Measurements from ENCODE around the gene RAI1. TPM values are rescaled to one million over a fixed set of nuclear protein-coding genes. Genes with fewer than 3 reads are reported as not detected.
A peak's percentile ranks its signal among the peaks of the same experiment; 100 is the strongest.

RAI1 gene
- total RNA-seq, 2 donors from 2014 or later, result 7.0 to 16.0 TPM

- ATAC-seq (replicated peaks), result no peak
- Mint-ChIP-seq H3K4me1 (no peaks in the 10 kb centered on the region), H3K9me3 (no peaks in the 10 kb centered on the region), H3K27me3 (no peaks in the 10 kb centered on the region), H3K27ac (no peak overlapping the region), H3K4me3 (no peak overlapping the region), H3K36me3 (ENCODE audit: low read depth) (no peaks in the 10 kb centered on the region)
Observed at GRCh38 chr17:17766077-17766743, 85.0 kb downstream of the RAI1 start.

DNA sequence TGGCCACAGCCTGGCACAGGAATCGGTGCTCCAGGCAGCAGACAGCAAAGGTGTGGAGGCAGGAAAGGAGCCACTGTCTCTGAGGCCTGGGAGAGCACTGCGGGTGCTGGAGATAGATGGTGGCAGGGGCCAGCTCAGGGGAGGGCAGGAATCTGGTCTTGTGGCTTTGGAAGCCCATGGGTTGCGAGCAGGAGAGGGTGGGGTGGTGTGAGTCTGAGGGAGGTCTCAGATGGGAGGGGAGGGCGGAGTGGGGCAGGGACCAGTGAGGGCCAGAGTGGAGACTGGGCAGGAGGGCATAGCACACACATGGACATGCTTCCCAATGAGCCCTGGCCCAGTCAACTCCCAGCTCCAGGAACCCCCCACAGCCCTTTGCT lies 85.5 kb downstream of the RAI1 start:
- no peaks in the 10 kb centered on the region for H3K36me3 Mint-ChIP-seq (ENCODE audit: low read depth)

DNA sequence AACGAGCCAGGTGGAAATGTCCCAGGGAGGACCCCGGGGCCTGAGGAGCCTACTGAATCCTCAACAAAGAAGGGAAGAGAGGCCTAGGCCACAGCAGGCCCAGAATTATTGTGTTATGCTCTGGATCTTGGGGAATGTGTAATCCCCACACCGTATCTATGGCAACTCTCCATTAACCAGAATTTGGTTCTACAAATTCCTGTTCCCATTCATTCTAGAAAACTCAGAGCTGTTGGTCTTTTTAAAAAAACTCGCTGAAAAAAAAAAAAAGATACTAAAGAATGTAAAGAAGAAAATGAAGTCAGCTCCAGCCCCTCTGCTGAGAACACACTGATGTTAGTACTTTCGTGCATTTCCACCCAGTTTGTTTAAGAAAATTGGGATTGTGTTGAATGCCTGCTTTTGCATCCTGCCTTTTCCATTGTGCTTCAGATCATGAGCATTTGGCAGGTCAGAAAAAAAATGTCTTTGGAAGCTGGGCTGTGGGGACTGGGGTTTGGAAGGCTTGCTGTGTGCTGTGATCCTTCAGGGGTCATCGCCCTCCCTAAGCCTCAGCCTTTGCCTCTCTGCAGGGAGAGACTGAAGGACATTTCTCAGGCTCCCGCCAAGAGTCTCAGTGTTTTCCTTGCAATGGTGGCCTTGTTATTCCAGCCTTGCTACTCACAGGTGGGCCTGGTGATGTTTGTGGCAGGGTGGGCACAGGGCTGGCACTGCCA lies 86.1 kb downstream of the RAI1 start:
- no peak for ATAC-seq (replicated peaks)
- Mint-ChIP-seq H3K4me3 (no peak overlapping the region), H3K27ac (no peak overlapping the region), H3K27me3 (no peaks in the 10 kb centered on the region), H3K4me1 (peaks cover 2% of the 10 kb centered on the region), H3K9me3 (no peaks in the 10 kb centered on the region), H3K36me3 (ENCODE audit: low read depth) (no peaks in the 10 kb centered on the region)

More for the DNA sequence above, 85.5 kb downstream of the RAI1 start:
- ATAC-seq (replicated peaks), result no peak
- Mint-ChIP-seq H3K27ac (no peak overlapping the region), H3K4me3 (no peak overlapping the region), H3K9me3 (no peaks in the 10 kb centered on the region), H3K4me1 (no peaks in the 10 kb centered on the region), H3K27me3 (no peaks in the 10 kb centered on the region)

- H3K4me1 Mint-ChIP-seq, result peaks cover 7% of the 10 kb centered on the region
- H3K27me3 Mint-ChIP-seq, result no peaks in the 10 kb centered on the region
- H3K36me3 Mint-ChIP-seq (ENCODE audit: low read depth), result no peaks in the 10 kb centered on the region
- H3K27ac Mint-ChIP-seq, result peak overlapping the region; percentile 40
- H3K4me3 Mint-ChIP-seq, result no peak overlapping the region
- ATAC-seq (replicated peaks), result no peak
- no peaks in the 10 kb centered on the region for H3K9me3 Mint-ChIP-seq
Observed at GRCh38 chr17:17767887-17768418, 86.7 kb downstream of the RAI1 start.

GRCh38 chr17:17768424-17769088 lies 87.3 kb downstream of the RAI1 start:
- peaks cover 7% of the 10 kb centered on the region for H3K4me1 Mint-ChIP-seq
- no peak for ATAC-seq (replicated peaks)
- H3K27ac Mint-ChIP-seq, result peak overlapping the region; percentile 40
- H3K9me3 Mint-ChIP-seq, result no peaks in the 10 kb centered on the region
- H3K36me3 Mint-ChIP-seq (ENCODE audit: low read depth), result no peaks in the 10 kb centered on the region
- no peaks in the 10 kb centered on the region for H3K27me3 Mint-ChIP-seq
- no peak overlapping the region for H3K4me3 Mint-ChIP-seq

DNA sequence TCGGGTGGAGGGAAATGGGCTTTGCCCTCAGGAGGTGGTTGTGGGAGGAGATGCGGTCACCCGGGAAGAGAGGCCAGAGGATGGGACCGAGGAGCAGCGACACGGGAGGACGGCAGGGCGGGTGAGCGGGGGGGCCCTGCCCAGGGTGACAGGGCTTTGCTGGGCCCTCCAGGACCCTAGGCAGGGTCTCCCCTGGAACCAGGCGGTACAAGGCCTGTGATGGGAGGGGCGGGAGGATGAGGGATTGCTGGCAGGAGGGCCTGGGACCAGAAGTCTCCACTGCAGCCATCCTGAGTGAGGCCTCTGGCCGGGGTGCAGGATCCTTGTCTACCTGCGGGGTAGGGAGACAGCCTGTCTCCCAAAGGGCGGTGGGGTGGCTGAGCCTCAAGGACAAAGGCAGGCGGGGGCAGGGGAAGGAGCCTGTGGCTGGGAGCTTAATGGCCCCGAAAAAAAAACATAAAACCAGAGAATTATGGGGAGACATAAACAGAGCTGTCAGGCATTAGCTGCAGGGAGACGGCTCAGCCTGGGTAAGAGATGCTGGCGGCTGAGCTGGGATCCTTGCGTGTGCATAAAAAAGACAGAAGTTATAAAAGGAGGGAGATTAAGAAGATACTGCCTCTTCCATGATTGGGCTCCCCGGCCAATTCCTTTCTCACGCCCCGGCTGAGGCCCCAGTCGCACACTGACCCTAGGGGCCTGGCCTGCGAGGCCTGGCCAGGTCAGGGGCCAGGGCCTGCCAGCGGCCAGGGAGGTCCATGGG lies 88.8 kb downstream of the RAI1 start:
- no peak overlapping the region for H3K27ac Mint-ChIP-seq
- no peaks in the 10 kb centered on the region for H3K27me3 Mint-ChIP-seq
- no peaks in the 10 kb centered on the region for H3K36me3 Mint-ChIP-seq (ENCODE audit: low read depth)
- H3K4me1 Mint-ChIP-seq, result peaks cover 7% of the 10 kb centered on the region
- no peak for ATAC-seq (replicated peaks)
- H3K4me3 Mint-ChIP-seq, result no peak overlapping the region
- no peaks in the 10 kb centered on the region for H3K9me3 Mint-ChIP-seq

- Mint-ChIP-seq H3K27me3 (no peaks in the 10 kb centered on the region), H3K36me3 (ENCODE audit: low read depth) (no peaks in the 10 kb centered on the region), H3K4me1 (peaks cover 7% of the 10 kb centered on the region), H3K4me3 (no peak overlapping the region), H3K9me3 (no peaks in the 10 kb centered on the region), H3K27ac (no peak overlapping the region)
- no peak for ATAC-seq (replicated peaks)
Observed at GRCh38 chr17:17770632-17771044, 89.4 kb downstream of the RAI1 start.

- no peak overlapping the region for H3K4me3 Mint-ChIP-seq
- no peaks in the 10 kb centered on the region for H3K9me3 Mint-ChIP-seq
- no peaks in the 10 kb centered on the region for H3K27me3 Mint-ChIP-seq
- peak overlapping the region; percentile 3 for H3K27ac Mint-ChIP-seq
- peaks cover 7% of the 10 kb centered on the region for H3K4me1 Mint-ChIP-seq
- H3K36me3 Mint-ChIP-seq (ENCODE audit: low read depth), result no peaks in the 10 kb centered on the region
- no peak for ATAC-seq (replicated peaks)
Observed at GRCh38 chr17:17771498-17772201, 90.4 kb downstream of the RAI1 start.

GRCh38 chr17:17772231-17772630 lies 91.0 kb downstream of the RAI1 start:
- Mint-ChIP-seq H3K4me3 (no peak overlapping the region), H3K9me3 (no peaks in the 10 kb centered on the region), H3K27me3 (no peaks in the 10 kb centered on the region), H3K4me1 (peaks cover 7% of the 10 kb centered on the region), H3K27ac (peak overlapping the region; percentile 3), H3K36me3 (ENCODE audit: low read depth) (no peaks in the 10 kb centered on the region)
- no peak for ATAC-seq (replicated peaks)

- no peaks in the 10 kb centered on the region for H3K9me3 Mint-ChIP-seq
- peak; percentile 70 for ATAC-seq (replicated peaks)
- no peak overlapping the region for H3K27ac Mint-ChIP-seq
- no peak overlapping the region for H3K4me3 Mint-ChIP-seq
- H3K36me3 Mint-ChIP-seq (ENCODE audit: low read depth), result no peaks in the 10 kb centered on the region
- H3K27me3 Mint-ChIP-seq, result no peaks in the 10 kb centered on the region
- H3K4me1 Mint-ChIP-seq, result peaks cover 7% of the 10 kb centered on the region
Observed at GRCh38 chr17:17774009-17774881, 93.0 kb downstream of the RAI1 start.

DNA sequence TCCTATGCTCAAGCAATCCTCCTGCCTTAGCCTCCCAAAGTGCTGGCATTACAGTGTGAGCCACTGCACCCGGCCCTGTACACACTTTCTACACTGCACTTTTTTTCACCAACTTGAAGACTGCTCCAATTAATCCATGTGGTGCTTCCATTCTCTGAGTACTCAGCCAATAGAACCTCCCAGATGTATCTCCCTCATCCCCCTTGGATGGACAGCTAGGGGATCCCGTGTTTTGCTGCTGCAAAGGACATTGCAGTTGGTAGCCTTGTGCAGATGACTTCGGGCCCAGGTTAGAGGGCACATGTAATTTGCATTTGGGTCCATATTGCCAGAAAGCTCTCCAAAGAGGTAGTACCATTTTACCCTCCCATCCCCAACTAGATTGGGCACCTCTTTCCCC lies 95.6 kb downstream of the RAI1 start:
- Mint-ChIP-seq H3K36me3 (ENCODE audit: low read depth) (no peaks in the 10 kb centered on the region), H3K4me3 (no peak overlapping the region), H3K27me3 (no peaks in the 10 kb centered on the region), H3K4me1 (peaks cover 7% of the 10 kb centered on the region), H3K27ac (no peak overlapping the region), H3K9me3 (no peaks in the 10 kb centered on the region)
- ATAC-seq (replicated peaks), result no peak

GRCh38 chr17:17778308-17779014 lies 97.2 kb downstream of the RAI1 start:
- Mint-ChIP-seq H3K27ac (no peak overlapping the region), H3K4me1 (no peaks in the 10 kb centered on the region), H3K27me3 (no peaks in the 10 kb centered on the region), H3K4me3 (no peak overlapping the region), H3K9me3 (no peaks in the 10 kb centered on the region), H3K36me3 (ENCODE audit: low read depth) (no peaks in the 10 kb centered on the region)
- ATAC-seq (replicated peaks), result no peak

All from activated T-helper 17 cell treated with anti-CD3 and anti-CD28 coated beads, Interleukin-2, amount 50 U/mL, for 72 hours (primary cell).